ENCODE measurements around the gene PTPRR.

Gene PTPRR

DNA sequence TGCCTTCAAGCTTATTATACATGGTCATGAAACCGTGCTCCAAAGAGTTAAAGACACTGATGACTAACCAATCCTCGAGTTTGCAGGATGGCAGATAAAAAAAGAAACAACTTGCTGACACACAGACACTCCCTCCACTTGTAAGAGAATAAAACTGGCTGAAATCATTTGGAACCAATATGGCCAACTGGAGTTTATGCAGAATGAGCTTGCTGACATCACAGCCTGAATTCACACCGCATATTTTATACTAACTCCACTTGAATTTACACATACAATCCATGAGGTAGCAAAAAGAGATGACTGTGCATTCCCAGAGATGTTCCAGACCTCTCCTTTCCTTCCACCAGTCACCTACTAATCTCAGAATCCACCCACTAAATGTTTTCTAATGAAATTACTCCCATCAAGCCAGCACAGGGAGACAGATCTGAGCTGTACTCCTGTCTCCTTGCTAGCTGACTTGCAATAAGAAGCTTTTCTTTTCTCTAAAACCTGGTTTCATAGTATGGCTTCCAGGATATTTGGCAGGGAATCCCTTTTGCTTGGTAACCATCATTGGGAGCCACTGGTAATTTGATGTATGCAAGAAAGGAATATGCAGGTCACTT is 15.8 kb upstream of the PTPRR start:
- H3K4me3 ChIP-seq (replicated peaks; ENCODE audit: low read depth, low read length): no peak overlapping the region
- TF ChIP-seq, protein P1, sequence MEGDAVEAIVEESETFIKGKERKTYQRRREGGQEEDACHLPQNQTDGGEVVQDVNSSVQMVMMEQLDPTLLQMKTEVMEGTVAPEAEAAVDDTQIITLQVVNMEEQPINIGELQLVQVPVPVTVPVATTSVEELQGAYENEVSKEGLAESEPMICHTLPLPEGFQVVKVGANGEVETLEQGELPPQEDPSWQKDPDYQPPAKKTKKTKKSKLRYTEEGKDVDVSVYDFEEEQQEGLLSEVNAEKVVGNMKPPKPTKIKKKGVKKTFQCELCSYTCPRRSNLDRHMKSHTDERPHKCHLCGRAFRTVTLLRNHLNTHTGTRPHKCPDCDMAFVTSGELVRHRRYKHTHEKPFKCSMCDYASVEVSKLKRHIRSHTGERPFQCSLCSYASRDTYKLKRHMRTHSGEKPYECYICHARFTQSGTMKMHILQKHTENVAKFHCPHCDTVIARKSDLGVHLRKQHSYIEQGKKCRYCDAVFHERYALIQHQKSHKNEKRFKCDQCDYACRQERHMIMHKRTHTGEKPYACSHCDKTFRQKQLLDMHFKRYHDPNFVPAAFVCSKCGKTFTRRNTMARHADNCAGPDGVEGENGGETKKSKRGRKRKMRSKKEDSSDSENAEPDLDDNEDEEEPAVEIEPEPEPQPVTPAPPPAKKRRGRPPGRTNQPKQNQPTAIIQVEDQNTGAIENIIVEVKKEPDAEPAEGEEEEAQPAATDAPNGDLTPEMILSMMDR (IDR thresholded peaks at IDR 0.05; ENCODE audit: low read depth, low read length, missing control alignments): no peak
- no peak for DNase-seq (ENCODE audit: extremely low read depth, low read depth)

DNA sequence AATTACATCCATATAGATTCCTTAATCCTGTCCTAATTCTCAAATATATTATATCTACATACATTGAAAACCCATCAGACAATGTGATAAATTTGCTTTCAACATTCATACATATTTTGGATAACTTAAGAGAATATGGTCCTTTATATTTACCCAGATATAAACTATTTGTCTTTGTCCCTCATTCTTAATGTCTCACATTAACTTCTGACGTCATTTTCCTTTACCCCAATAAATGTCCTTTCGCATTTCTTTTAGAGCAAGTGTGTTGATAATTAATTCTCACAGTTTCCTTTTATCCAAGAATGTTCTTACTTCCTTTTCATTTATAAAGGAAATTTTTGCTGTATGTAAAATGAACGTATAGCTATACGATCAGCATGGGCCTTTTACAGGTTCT is 12.6 kb upstream of the PTPRR start:
- DNase-seq (ENCODE audit: extremely low read depth, low read depth): no peak
- H3K4me3 ChIP-seq (replicated peaks; ENCODE audit: low read depth, low read length): no peak overlapping the region

DNA sequence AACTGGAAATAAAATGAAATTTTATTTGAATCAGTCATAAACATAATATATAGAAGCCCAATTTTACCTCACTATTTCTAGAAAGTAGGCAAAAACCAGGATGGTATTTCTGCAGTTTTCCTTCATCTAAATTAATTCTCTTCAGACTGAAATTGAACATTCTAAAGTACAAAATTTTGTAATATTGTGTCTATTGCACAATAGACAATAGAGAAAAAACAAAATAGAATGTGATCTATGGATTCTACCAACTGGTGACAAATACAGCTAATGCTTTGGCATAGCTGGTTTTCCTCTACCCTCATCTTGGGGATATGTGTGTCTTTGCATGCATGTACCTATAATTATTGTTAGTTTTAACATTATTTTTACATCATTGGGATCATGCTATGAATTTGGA is 8.5 kb upstream of the PTPRR start:
- TF ChIP-seq, protein P1 (IDR thresholded peaks at IDR 0.05; ENCODE audit: low read depth, low read length, missing control alignments): no peak
- DNase-seq (ENCODE audit: extremely low read depth, low read depth): no peak
- H3K4me3 ChIP-seq (replicated peaks; ENCODE audit: low read depth, low read length): no peak overlapping the region

More for the DNA sequence above, 12.6 kb upstream of the PTPRR start:
- TF ChIP-seq, protein P1 (IDR thresholded peaks at IDR 0.05; ENCODE audit: low read depth, low read length, missing control alignments): no peak

DNA sequence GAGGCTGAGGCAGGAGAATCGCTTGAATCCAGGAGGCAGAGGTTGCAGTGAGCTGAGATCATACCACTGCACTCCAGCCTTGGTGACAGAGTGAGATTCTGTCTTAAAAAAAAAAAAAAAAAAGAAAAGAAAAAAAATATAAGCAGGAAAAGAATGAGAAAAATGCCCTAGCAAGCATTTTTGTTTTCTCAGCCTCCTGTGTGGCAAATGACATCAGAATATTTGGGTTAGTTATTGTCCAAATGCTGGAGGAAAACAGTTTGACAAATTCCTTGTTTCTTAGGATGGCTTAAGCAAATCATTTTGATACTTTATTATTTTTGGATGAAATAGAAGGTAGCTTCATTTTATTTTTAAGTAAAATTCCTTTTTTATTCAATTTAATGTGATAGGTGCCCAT is 7.5 kb upstream of the PTPRR start:
- no peak overlapping the region for H3K4me3 ChIP-seq (replicated peaks; ENCODE audit: low read depth, low read length)
- DNase-seq (ENCODE audit: extremely low read depth, low read depth): no peak
- TF ChIP-seq, protein P1 (IDR thresholded peaks at IDR 0.05; ENCODE audit: low read depth, low read length, missing control alignments): no peak

DNA sequence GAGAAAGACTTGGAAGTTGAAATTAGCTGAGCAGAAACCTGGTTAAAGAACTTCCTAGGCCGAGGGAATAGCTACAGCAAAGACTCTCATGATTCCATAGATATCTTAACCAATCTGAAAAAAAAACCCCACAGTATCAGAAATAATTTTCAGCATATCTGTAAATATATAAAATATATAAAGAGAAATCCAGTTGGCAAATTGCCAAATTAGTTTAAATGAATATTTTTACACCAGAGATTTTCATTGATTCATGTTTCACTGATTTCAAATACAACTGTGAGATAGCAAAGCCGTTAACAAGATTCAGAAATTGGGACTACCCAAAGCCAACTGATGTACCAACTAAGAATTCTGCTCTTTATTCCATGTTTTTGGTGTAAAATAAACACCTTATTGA is 6.8 kb upstream of the PTPRR start:
- no peak for DNase-seq (ENCODE audit: extremely low read depth, low read depth)
- H3K4me3 ChIP-seq (replicated peaks; ENCODE audit: low read depth, low read length): no peak overlapping the region
- TF ChIP-seq, protein P1 (IDR thresholded peaks at IDR 0.05; ENCODE audit: low read depth, low read length, missing control alignments): no peak

DNA sequence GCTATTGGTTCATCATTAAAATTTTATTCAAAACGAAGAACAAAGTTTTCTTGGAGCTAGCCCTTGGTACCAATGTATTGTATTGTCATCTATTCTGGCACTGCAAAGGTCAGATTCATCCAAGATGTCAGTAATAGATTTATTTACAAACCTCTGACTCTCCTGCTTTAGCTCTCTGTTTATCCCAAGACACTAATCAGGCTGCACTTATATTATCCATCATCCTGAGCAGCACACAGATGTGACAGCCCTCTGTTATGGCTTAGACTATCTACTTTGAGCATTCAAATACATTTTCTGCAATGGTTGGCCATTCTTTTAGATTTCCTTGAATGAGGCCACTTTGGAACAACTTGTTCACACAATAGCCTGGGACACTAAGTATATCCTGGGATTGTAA is 5.0 kb upstream of the PTPRR start:
- no peak for DNase-seq (ENCODE audit: extremely low read depth, low read depth)

More for the DNA sequence above, 5.0 kb upstream of the PTPRR start:
- TF ChIP-seq, protein P1 (IDR thresholded peaks at IDR 0.05; ENCODE audit: low read depth, low read length, missing control alignments): no peak
- H3K4me3 ChIP-seq (replicated peaks; ENCODE audit: low read depth, low read length): no peak overlapping the region
